ENCODE data around the gene FBXW11.

FBXW11 gene

GRCh38 chr5:171861381-171861780 is 145.1 kb downstream of the FBXW11 start:
- DNase-seq, result no peak

- no peak for DNase-seq
Observed at GRCh38 chr5:171858303-171858702, 148.1 kb downstream of the FBXW11 start.

- DNase-seq, result no peak
Observed at GRCh38 chr5:171857489-171857876, 149.0 kb downstream of the FBXW11 start.

GRCh38 chr5:171855798-171856763 is 150.4 kb downstream of the FBXW11 start:
- no peak for DNase-seq

GRCh38 chr5:171855265-171855664 is 151.2 kb downstream of the FBXW11 start:
- no peak for DNase-seq

GRCh38 chr5:171852255-171852681 is 154.2 kb downstream of the FBXW11 start:
- DNase-seq, result no peak

- no peak for DNase-seq
Observed at GRCh38 chr5:171851251-171851650, 155.2 kb downstream of the FBXW11 start.

GRCh38 chr5:171850324-171850947 is 156.0 kb downstream of the FBXW11 start:
- DNase-seq, result no peak

- DNase-seq, result no peak
Observed at GRCh38 chr5:171849585-171850323, 156.7 kb downstream of the FBXW11 start.

GRCh38 chr5:171848911-171849520 is 157.4 kb downstream of the FBXW11 start:
- no peak for DNase-seq

- no peak for DNase-seq
Observed at GRCh38 chr5:171848486-171848885, 158.0 kb downstream of the FBXW11 start.

- peak; percentile 1 for DNase-seq
Observed at GRCh38 chr5:171848006-171848405, 158.4 kb downstream of the FBXW11 start.

- no peak for DNase-seq
Observed at GRCh38 chr5:171847026-171847425, 159.4 kb downstream of the FBXW11 start.

GRCh38 chr5:171846323-171846722 is 160.1 kb downstream of the FBXW11 start:
- no peak for DNase-seq

- no peak for DNase-seq
Observed at GRCh38 chr5:171845857-171846256, 160.6 kb downstream of the FBXW11 start.

- DNase-seq, result no peak
Observed at GRCh38 chr5:171845040-171845630, 161.3 kb downstream of the FBXW11 start.

- DNase-seq, result no peak
Observed at GRCh38 chr5:171842777-171843328, 163.6 kb downstream of the FBXW11 start.

GRCh38 chr5:171841984-171842776 is 164.3 kb downstream of the FBXW11 start:
- DNase-seq, result no peak

GRCh38 chr5:171840711-171841522 is 165.5 kb downstream of the FBXW11 start:
- no peak for DNase-seq

- no peak for DNase-seq
Observed at GRCh38 chr5:171840066-171840465, 166.4 kb downstream of the FBXW11 start.
